ENCODE results near the gene E2F6. TPM values are rescaled to one million over a fixed set of nuclear protein-coding genes. Genes with fewer than 3 reads are reported as not detected.

The E2F6 gene
- total RNA-seq, 4 donors from 2014 or later = 29.4 to 46.1 (median 36.2) TPM

GRCh38 chr2:11404376-11405073 is 61.4 kb downstream of the E2F6 start:
- Histone ChIP-seq H3K27ac (peak overlapping the region; percentile 73 to 82 (median 80)), H3K27me3 (no peaks in the 10 kb centered on the region), H3K9me3 (no peaks in the 10 kb centered on the region), H3K4me1 (peaks cover 24 to 36% of the 10 kb centered on the region in 2 donors), H3K36me3 (no peaks in the 10 kb centered on the region), H3K4me3 (no peak overlapping the region)
- no peak for DNase-seq
- intact Hi-C loops (cut with DNase I; ENCODE audit: low total_unique reads) = no loop called here
- no peak for TF ChIP-seq POLR2A (IDR thresholded peaks at IDR 0.05)
- TF ChIP-seq CTCF (IDR thresholded peaks at IDR 0.05 in 4 of 5, conservative IDR thresholded peaks at IDR 0.05 in 1 of 5) = no peak
- ATAC-seq = peak in 1 of 2 donors; percentile 46
- in situ Hi-C loops (cut with MboI; ENCODE audit: low sequenced_read_pairs in 4 of 4) = loop anchor here in 3 of 4 donors (10.0 to 25.0 kb wide), 4 partner anchors 60 to 567 kb away; partner anchors contain the start of gene ROCK2 (in 1 of the 3)

GRCh38 chr2:11402436-11402835 is 63.5 kb downstream of the E2F6 start:
- H3K4me3 ChIP-seq = no peak overlapping the region
- H3K27ac ChIP-seq = peak overlapping the region in 1 of 4 donors; percentile 82
- intact Hi-C loops (cut with DNase I; ENCODE audit: low total_unique reads) (no loop called here), in situ Hi-C loops (cut with MboI; ENCODE audit: low sequenced_read_pairs in 4 of 4) (loop anchor here in 3 of 4 donors (10.0 to 25.0 kb wide), 4 partner anchors 58 to 565 kb away; partner anchors contain the start of gene ROCK2 (in 1 of the 3))
- H3K27me3 ChIP-seq = no peaks in the 10 kb centered on the region
- ATAC-seq (no peak), DNase-seq (no peak)
- no peaks in the 10 kb centered on the region for H3K36me3 ChIP-seq
- H3K4me1 ChIP-seq = peaks cover 28 to 36% of the 10 kb centered on the region in 2 donors
- no peaks in the 10 kb centered on the region for H3K9me3 ChIP-seq
- TF ChIP-seq CTCF (IDR thresholded peaks at IDR 0.05 in 4 of 5, conservative IDR thresholded peaks at IDR 0.05 in 1 of 5) = no peak
- TF ChIP-seq POLR2A (IDR thresholded peaks at IDR 0.05) = no peak

GRCh38 chr2:11399438-11399762 is 66.6 kb downstream of the E2F6 start:
- DNase-seq (no peak), ATAC-seq (no peak)
- Histone ChIP-seq H3K36me3 (no peaks in the 10 kb centered on the region), H3K4me1 (peaks cover 9 to 17% of the 10 kb centered on the region in 2 donors), H3K27ac (no peak overlapping the region), H3K9me3 (no peaks in the 10 kb centered on the region), H3K4me3 (no peak overlapping the region), H3K27me3 (no peaks in the 10 kb centered on the region)
- intact Hi-C loops (cut with DNase I; ENCODE audit: low total_unique reads) = no loop called here
- in situ Hi-C loops (cut with MboI; ENCODE audit: low sequenced_read_pairs in 4 of 4) = no loop called here
- TF ChIP-seq POLR2A (IDR thresholded peaks at IDR 0.05) (no peak), CTCF (IDR thresholded peaks at IDR 0.05 in 4 of 5, conservative IDR thresholded peaks at IDR 0.05 in 1 of 5) (no peak)

GRCh38 chr2:11398750-11399437 is 67.1 kb downstream of the E2F6 start:
- Histone ChIP-seq H3K9me3 (no peaks in the 10 kb centered on the region), H3K36me3 (no peaks in the 10 kb centered on the region), H3K4me1 (peaks cover 10 to 12% of the 10 kb centered on the region in 2 donors), H3K27me3 (no peaks in the 10 kb centered on the region), H3K27ac (no peak overlapping the region), H3K4me3 (no peak overlapping the region)
- in situ Hi-C loops (cut with MboI; ENCODE audit: low sequenced_read_pairs in 4 of 4) = no loop called here
- intact Hi-C loops (cut with DNase I; ENCODE audit: low total_unique reads) = no loop called here
- DNase-seq = peak; percentile 66 to 71
- TF ChIP-seq CTCF (IDR thresholded peaks at IDR 0.05 in 4 of 5, conservative IDR thresholded peaks at IDR 0.05 in 1 of 5) = no peak
- no peak for TF ChIP-seq POLR2A (IDR thresholded peaks at IDR 0.05)
- peak; percentile 76 to 81 for ATAC-seq
